Activated CD4-positive, CD25-positive, alpha-beta regulatory T cell treated with anti-CD3 and anti-CD28 coated beads, Interleukin-2, amount 50 U/mL, for 16 hours (primary cell): Measurements from ENCODE around the gene ZNF808.
"Not testable (repeated sequence)": the region's sequence is repeated elsewhere in the genome, so short reads cannot be mapped to it uniquely, and the experiment has no call there.

Experiments used
- DNase-seq: peaks from one replicate; pipeline ENCODE4 v3.0.0-alpha.2; 2020; ENCODE audit warnings: low read depth, low spot score

Gene ZNF808

GRCh38 chr19:52535771-52536447, 8.4 kb downstream of the ZNF808 start:
- peak; percentile 83 for DNase-seq

- no peak for DNase-seq
Measured at GRCh38 chr19:52536448-52536800, 9.0 kb downstream of the ZNF808 start.

GRCh38 chr19:52538815-52539214, 11.3 kb downstream of the ZNF808 start:
- DNase-seq = not testable (repeated sequence)

- DNase-seq = not testable (repeated sequence)
Measured at GRCh38 chr19:52541176-52541575, 13.7 kb downstream of the ZNF808 start.

- DNase-seq = no peak
Measured at GRCh38 chr19:52541608-52542007, 14.1 kb downstream of the ZNF808 start.

- not testable (repeated sequence) for DNase-seq
Measured at GRCh38 chr19:52542541-52542940, 15.1 kb downstream of the ZNF808 start.

GRCh38 chr19:52542984-52543664, 15.7 kb downstream of the ZNF808 start:
- no peak for DNase-seq

GRCh38 chr19:52554216-52554971, 26.9 kb downstream of the ZNF808 start:
- DNase-seq = no peak

- DNase-seq = no peak
Measured at GRCh38 chr19:52557231-52557995, 29.9 kb downstream of the ZNF808 start.

- DNase-seq = not testable (repeated sequence)
Measured at GRCh38 chr19:52558732-52559445, 31.4 kb downstream of the ZNF808 start.

- DNase-seq = not testable (repeated sequence)
Measured at GRCh38 chr19:52561611-52562010, 34.1 kb downstream of the ZNF808 start.

- no peak for DNase-seq
Measured at GRCh38 chr19:52566121-52566520, 38.7 kb downstream of the ZNF808 start.

- no peak for DNase-seq
Measured at GRCh38 chr19:52566588-52566987, 39.1 kb downstream of the ZNF808 start.

GRCh38 chr19:52567921-52568320, 40.5 kb downstream of the ZNF808 start:
- DNase-seq = no peak

- DNase-seq = not testable (repeated sequence)
Measured at GRCh38 chr19:52569638-52569999, 42.2 kb downstream of the ZNF808 start.

GRCh38 chr19:52570000-52570861, 42.8 kb downstream of the ZNF808 start, which contains the start of gene ZNF701:
TSS of gene ZNF701 (plus strand) at chr19:52570287. CDS start at chr19:52574148, 3,861 bp downstream.
- peak; percentile 86 for DNase-seq

GRCh38 chr19:52584736-52585440, 57.4 kb downstream of the ZNF808 start:
- no peak for DNase-seq

- no peak for DNase-seq
Measured at GRCh38 chr19:52585604-52586003, 58.1 kb downstream of the ZNF808 start.

- DNase-seq = no peak
Measured at GRCh38 chr19:52590728-52591127, 63.3 kb downstream of the ZNF808 start.

- DNase-seq = no peak
Measured at GRCh38 chr19:52592301-52592700, 64.8 kb downstream of the ZNF808 start.
